ENCODE results near the gene ZNF670. TPM values are rescaled to one million over a fixed set of nuclear protein-coding genes. Genes with fewer than 3 reads are reported as not detected.

Gene ZNF670
- total RNA-seq, 4 donors from 2014 or later: 1.9 to 4.6 (median 2.6) TPM

DNA sequence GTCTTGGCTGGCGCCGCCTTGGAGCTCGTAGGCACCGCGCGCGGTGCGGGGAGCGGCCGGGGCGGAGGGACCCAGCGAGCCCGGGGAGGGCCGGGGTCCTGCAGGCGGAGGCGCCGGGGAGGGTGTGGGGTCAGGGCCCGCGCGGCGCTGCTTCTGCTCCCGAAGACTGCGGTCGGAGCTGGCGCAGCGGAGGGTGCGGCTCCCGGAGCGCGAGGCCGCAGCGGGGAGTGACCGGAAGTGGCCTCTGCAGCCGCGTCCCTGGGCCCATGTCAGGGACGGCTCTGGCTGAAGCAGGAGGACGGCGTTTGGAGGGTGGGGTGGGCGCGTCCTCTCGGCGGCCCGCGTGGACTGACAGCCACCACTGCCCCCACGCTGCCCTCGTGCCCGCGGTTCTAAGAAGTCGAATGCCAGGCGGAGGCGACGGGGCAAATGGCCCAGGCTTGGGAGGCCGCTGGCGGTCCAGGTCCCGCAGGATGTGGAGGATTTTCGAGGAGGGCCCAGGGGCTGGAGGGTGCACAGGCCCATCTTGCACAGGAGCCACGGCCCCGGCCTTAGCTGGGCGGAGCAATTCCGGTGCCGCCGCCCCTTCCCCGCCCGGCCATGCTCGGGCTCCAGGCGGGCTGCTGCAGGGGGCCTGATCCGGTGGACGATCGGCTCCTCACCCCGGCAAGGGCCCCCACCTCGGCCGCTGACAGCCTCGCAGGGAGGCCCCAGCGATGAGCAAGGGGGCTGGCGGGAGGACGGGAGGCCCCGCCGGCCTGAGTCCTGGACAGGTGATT, 33.3 kb upstream of the ZNF670 start:
- 3% methylated on average over 43 of the region's 78 CpGs; no CpG with 5 or more reads in 1 of the 2 donors for WGBS, 2 donors (ENCODE audit: low coverage in 1 of 2)

DNA sequence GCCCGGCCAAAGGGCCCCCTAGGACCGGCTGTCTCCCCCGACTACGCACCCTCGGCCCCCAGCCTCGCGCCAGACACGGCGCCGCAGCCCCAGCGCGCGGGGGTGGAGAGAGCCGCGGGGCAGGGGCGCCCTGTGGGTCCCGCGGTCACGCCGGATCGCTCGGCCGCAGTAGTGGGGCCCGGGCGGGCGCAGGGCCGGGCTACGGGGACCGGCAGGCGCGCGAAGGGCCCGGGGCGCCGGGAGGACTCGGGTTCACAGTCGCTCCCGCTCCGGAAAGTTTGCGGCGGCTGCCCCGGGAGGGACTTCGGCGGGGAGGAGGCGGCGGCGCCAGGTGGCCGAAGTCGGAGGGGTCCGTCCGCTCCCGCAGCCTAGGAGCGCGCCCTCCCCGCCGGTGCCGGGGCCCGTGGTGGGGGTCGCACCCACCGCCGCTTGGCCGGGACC, 32.7 kb upstream of the ZNF670 start:
- no peaks in the 10 kb centered on the region for H3K27me3 ChIP-seq
- no peak for TF ChIP-seq EP300 (IDR thresholded peaks at IDR 0.05; ENCODE audit: low read depth)
- TF ChIP-seq POLR2AphosphoS5 (IDR thresholded peaks at IDR 0.05): no peak
- no peak for TF ChIP-seq POLR2A (IDR thresholded peaks at IDR 0.05)
- in situ Hi-C loops (cut with MboI; ENCODE audit: low pct_ligation_motif_present in 1 of 4, low pct_unique_long_range_greater_than_20kb in 1 of 4, low sequenced_read_pairs in 3 of 4): no loop called here
- H3K4me3 ChIP-seq: peak overlapping the region; percentile 75 to 86 (median 81)
- H3K36me3 ChIP-seq: no peaks in the 10 kb centered on the region
- WGBS, 2 donors (ENCODE audit: low coverage in 1 of 2): 5% methylated on average over 4 of the region's 62 CpGs; no CpG with 5 or more reads in 1 of the 2 donors
- no peaks in the 10 kb centered on the region for H3K9me3 ChIP-seq
- peak overlapping the region; percentile 85 to 90 (median 88) for H3K27ac ChIP-seq
- H3K4me1 ChIP-seq: peaks cover 0 to 14% (median 6%) of the 10 kb centered on the region in 4 donors
- intact Hi-C loops (cut with DNase I; ENCODE audit: low total_unique reads): no loop called here
- no peak for DNase-seq

More for the DNA sequence above, 33.3 kb upstream of the ZNF670 start:
- Histone ChIP-seq H3K36me3 (no peaks in the 10 kb centered on the region), H3K27ac (peak overlapping the region; percentile 85 to 90 (median 88)), H3K4me3 (peak overlapping the region; percentile 75 to 86 (median 81)), H3K27me3 (no peaks in the 10 kb centered on the region), H3K9me3 (no peaks in the 10 kb centered on the region), H3K4me1 (peaks cover 0 to 14% (median 6%) of the 10 kb centered on the region in 4 donors)
- DNase-seq: peak; percentile 69
- TF ChIP-seq POLR2A (IDR thresholded peaks at IDR 0.05): peak; percentile 52
- TF ChIP-seq, protein P1, sequence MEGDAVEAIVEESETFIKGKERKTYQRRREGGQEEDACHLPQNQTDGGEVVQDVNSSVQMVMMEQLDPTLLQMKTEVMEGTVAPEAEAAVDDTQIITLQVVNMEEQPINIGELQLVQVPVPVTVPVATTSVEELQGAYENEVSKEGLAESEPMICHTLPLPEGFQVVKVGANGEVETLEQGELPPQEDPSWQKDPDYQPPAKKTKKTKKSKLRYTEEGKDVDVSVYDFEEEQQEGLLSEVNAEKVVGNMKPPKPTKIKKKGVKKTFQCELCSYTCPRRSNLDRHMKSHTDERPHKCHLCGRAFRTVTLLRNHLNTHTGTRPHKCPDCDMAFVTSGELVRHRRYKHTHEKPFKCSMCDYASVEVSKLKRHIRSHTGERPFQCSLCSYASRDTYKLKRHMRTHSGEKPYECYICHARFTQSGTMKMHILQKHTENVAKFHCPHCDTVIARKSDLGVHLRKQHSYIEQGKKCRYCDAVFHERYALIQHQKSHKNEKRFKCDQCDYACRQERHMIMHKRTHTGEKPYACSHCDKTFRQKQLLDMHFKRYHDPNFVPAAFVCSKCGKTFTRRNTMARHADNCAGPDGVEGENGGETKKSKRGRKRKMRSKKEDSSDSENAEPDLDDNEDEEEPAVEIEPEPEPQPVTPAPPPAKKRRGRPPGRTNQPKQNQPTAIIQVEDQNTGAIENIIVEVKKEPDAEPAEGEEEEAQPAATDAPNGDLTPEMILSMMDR (IDR thresholded peaks at IDR 0.05): no peak
- TF ChIP-seq POLR2AphosphoS5 (IDR thresholded peaks at IDR 0.05): peak; percentile 55 to 75 (median 64)
- in situ Hi-C loops (cut with MboI; ENCODE audit: low pct_ligation_motif_present in 1 of 4, low pct_unique_long_range_greater_than_20kb in 1 of 4, low sequenced_read_pairs in 3 of 4) (no loop called here), intact Hi-C loops (cut with DNase I; ENCODE audit: low total_unique reads) (no loop called here)

DNA sequence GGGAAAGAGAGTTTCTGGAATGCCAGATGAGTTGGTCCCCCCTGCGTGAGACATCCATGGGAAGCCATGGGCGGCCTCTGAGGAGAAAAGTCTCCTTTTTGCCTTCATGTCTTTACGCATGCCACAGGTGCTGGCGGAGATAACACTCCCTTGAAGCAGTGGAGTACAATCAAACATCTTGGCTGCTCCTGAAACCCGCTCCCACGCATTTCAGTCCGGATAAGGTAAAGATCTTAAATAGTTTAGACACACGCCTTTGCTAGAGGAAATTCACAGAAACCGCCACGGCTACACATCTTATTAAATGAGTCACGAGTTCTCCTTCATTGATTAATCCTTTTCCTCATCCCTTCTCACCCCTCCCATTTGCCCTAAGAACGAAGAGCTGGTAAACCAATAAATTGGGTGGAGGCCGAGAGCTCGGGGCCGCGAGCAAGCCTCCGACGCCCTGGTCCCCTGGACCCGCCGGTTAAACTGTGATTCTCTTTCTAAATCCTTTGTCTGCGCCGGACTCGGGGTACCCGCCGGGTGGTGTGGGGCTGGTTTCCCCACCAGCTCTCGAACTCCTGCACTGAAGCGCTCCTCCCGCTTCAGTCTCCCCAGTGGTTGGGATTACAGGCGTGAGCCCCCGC, 32.1 kb upstream of the ZNF670 start:
- H3K27ac ChIP-seq: peak overlapping the region; percentile 85 to 90 (median 88)
- H3K36me3 ChIP-seq: no peaks in the 10 kb centered on the region
- no peak for DNase-seq
- 18% methylated on average over 24 of the region's 30 CpGs; no CpG with 5 or more reads in 1 of the 2 donors for WGBS, 2 donors (ENCODE audit: low coverage in 1 of 2)
- peak overlapping the region; percentile 75 to 86 (median 81) for H3K4me3 ChIP-seq
- no peak for TF ChIP-seq POLR2A (IDR thresholded peaks at IDR 0.05)
- TF ChIP-seq EP300 (IDR thresholded peaks at IDR 0.05; ENCODE audit: low read depth): no peak
- TF ChIP-seq POLR2AphosphoS5 (IDR thresholded peaks at IDR 0.05): no peak
- TF ChIP-seq, protein P1 (IDR thresholded peaks at IDR 0.05): no peak
- H3K4me1 ChIP-seq: peaks cover 0 to 14% (median 6%) of the 10 kb centered on the region in 4 donors
- no peaks in the 10 kb centered on the region for H3K9me3 ChIP-seq
- no peaks in the 10 kb centered on the region for H3K27me3 ChIP-seq
- intact Hi-C loops (cut with DNase I; ENCODE audit: low total_unique reads) (no loop called here), in situ Hi-C loops (cut with MboI; ENCODE audit: low pct_ligation_motif_present in 1 of 4, low pct_unique_long_range_greater_than_20kb in 1 of 4, low sequenced_read_pairs in 3 of 4) (no loop called here)

DNA sequence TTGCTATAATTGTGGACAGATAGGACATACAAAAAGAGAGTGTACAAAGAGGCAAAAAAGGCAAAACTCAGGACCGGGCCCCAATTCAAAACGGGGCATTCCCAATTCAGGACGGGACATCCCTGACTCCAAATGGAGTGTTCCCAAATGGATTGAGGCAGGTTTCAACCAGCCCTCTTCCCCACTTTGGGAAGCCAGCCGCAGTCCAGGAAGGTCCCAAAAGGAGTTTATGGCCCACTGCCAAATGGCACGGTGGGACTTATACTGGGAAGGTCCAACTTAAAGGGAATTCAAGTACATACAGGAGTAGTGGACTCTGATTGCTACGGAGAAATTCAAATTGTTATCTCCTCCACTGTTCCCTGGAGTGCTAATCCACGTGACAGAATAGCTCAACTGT, 29.1 kb upstream of the ZNF670 start:
- Histone ChIP-seq H3K27ac (no peak overlapping the region), H3K27me3 (no peaks in the 10 kb centered on the region), H3K4me3 (no peak overlapping the region), H3K4me1 (peaks cover 6 to 28% (median 11%) of the 10 kb centered on the region in 4 donors), H3K36me3 (no peaks in the 10 kb centered on the region), H3K9me3 (no peaks in the 10 kb centered on the region)
- TF ChIP-seq POLR2AphosphoS5 (IDR thresholded peaks at IDR 0.05) (no peak), EP300 (IDR thresholded peaks at IDR 0.05; ENCODE audit: low read depth) (no peak), POLR2A (IDR thresholded peaks at IDR 0.05) (no peak)
- TF ChIP-seq, protein P1 (IDR thresholded peaks at IDR 0.05): no peak
- WGBS, 2 donors (ENCODE audit: low coverage in 1 of 2): 80 to 95% methylated on average over 6 to 7 of the region's 7 CpGs
- DNase-seq: no peak
- intact Hi-C loops (cut with DNase I; ENCODE audit: low total_unique reads): no loop called here
- in situ Hi-C loops (cut with MboI; ENCODE audit: low pct_ligation_motif_present in 1 of 4, low pct_unique_long_range_greater_than_20kb in 1 of 4, low sequenced_read_pairs in 3 of 4): no loop called here

All from transverse colon (tissue), 4 donors.